ENCODE data around the gene TXK.

Gene TXK

DNA sequence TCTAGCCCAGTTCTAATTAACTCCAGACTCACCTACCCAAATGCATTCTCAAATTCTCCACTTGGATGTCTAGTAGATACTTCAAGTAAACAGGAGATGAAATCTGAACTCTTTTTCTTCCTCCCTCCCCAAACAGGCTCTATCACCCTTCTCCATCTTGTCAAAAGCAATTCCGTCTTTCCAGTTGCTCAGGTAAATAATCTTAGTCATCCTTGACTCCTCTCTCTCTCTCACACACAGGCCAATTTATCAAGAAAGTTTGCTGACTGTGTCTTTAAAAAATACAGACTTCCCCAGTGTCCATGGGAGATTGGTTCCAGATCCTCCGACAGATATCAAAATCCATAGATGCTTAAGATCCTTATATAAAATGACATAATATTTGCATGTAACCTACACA lies 12.9 kb downstream of the TXK start:
- H3K4me3 ChIP-seq (ENCODE audit: control insufficient read depth, low read depth, low read length), result no peak overlapping the region
- no peak for DNase-seq (ENCODE audit: low read depth)
- TF ChIP-seq, protein P1, sequence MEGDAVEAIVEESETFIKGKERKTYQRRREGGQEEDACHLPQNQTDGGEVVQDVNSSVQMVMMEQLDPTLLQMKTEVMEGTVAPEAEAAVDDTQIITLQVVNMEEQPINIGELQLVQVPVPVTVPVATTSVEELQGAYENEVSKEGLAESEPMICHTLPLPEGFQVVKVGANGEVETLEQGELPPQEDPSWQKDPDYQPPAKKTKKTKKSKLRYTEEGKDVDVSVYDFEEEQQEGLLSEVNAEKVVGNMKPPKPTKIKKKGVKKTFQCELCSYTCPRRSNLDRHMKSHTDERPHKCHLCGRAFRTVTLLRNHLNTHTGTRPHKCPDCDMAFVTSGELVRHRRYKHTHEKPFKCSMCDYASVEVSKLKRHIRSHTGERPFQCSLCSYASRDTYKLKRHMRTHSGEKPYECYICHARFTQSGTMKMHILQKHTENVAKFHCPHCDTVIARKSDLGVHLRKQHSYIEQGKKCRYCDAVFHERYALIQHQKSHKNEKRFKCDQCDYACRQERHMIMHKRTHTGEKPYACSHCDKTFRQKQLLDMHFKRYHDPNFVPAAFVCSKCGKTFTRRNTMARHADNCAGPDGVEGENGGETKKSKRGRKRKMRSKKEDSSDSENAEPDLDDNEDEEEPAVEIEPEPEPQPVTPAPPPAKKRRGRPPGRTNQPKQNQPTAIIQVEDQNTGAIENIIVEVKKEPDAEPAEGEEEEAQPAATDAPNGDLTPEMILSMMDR (IDR thresholded peaks at IDR 0.05; ENCODE audit: control insufficient read depth, insufficient read depth, low read depth, low read length, missing control alignments), result no peak

DNA sequence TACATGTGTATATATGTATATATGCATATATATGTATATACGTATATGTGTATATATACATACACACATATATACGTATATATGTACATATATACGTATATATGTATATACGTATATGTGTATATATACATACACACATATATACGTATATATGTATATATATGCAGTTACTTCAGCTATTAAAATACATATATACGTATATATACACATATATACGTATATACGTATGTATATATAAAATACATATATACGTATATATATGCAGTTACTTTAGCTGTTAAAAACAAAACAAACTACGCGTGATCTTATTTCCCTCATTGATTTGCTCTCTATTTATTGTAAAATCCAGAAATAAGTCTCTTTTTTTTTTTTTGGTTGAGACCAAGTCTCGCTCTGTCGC lies 13.9 kb downstream of the TXK start:
- TF ChIP-seq, protein P1 (IDR thresholded peaks at IDR 0.05; ENCODE audit: control insufficient read depth, insufficient read depth, low read depth, low read length, missing control alignments), result no peak
- H3K4me3 ChIP-seq (ENCODE audit: control insufficient read depth, low read depth, low read length), result no peak overlapping the region
- no peak for DNase-seq (ENCODE audit: low read depth)

DNA sequence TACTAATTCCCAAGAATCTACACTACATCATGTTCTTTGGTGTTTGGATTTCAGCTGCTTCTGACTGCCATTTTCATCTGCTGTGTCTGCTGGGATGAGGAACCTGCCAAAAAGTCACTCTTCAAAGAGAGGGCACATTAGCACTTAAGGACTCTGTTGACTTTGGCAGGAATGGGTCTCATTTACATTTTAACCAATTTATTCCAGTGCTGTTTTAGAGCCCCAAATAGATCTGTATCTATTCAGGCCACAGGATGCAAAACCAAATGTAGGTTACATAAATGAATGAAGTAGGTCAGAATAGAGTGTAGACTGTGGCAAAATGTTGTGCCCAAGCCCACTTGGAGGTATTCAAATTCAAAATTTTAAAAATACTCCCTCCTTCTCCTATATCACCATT lies 14.4 kb downstream of the TXK start:
- H3K4me3 ChIP-seq (ENCODE audit: control insufficient read depth, low read depth, low read length), result no peak overlapping the region
- TF ChIP-seq, protein P1 (IDR thresholded peaks at IDR 0.05; ENCODE audit: control insufficient read depth, insufficient read depth, low read depth, low read length, missing control alignments), result no peak
- DNase-seq (ENCODE audit: low read depth), result no peak

DNA sequence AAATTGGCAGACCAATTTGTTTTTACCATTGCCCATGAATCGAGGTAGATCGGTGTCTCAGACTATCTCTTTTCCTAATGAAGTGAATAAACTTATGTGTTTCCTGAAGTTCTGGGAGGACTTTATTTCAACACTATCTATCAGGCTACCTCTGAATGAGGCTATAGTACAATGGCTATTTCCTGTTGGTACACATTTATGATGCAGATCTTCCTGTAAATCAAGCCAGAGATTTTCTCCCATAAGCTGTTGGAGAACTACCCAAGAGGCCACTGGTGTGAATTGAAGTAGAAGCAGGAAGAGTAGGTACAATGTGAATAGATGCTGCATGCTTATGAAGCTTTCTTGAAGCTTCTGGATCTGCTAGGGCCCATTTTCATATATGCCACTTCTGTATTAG lies 16.0 kb downstream of the TXK start:
- TF ChIP-seq, protein P1 (IDR thresholded peaks at IDR 0.05; ENCODE audit: control insufficient read depth, insufficient read depth, low read depth, low read length, missing control alignments), result no peak
- DNase-seq (ENCODE audit: low read depth), result no peak
- no peak overlapping the region for H3K4me3 ChIP-seq (ENCODE audit: control insufficient read depth, low read depth, low read length)

DNA sequence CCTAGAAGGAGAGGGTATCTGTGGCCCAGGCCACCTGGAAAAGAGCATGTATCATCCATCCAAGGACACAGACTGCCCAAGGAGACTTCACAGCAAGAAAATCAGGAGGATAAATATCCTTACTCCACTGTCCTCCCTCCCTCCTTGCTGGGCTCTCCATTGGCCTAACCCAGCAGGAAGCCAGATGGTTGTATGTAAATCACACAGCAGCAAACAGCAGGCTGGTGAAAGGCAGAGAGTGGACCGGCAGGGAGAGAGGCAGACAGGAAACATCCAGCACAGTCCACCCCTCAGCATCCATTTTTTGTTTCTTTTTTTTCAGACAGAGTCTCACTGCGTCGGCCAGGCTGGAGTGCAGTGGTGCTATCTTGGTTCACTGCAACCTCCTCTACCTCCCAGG lies 17.5 kb downstream of the TXK start:
- TF ChIP-seq, protein P1 (IDR thresholded peaks at IDR 0.05; ENCODE audit: control insufficient read depth, insufficient read depth, low read depth, low read length, missing control alignments), result no peak
- H3K4me3 ChIP-seq (ENCODE audit: control insufficient read depth, low read depth, low read length), result no peak overlapping the region
- DNase-seq (ENCODE audit: low read depth), result no peak

DNA sequence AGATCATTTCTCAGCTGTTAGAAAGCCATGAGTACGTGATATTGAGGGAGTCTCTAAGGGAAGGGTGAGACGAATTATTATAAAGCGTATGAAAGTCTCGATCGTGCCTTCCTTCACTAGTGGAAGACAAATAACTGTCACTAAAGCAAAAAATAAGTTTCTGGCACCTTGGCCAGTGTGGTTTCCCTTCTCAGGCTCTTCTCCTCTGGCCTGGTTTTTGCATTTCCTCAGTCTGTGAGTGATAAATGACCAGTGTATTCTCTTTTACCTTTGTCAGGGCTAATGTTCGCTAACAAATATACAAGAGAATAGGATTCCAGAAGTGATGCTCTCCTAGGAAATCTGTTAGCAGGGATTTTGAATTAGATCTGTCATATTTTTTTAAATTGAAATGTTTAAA lies 19.6 kb downstream of the TXK start:
- H3K4me3 ChIP-seq (ENCODE audit: control insufficient read depth, low read depth, low read length), result no peak overlapping the region
- DNase-seq (ENCODE audit: low read depth), result no peak
- TF ChIP-seq, protein P1 (IDR thresholded peaks at IDR 0.05; ENCODE audit: control insufficient read depth, insufficient read depth, low read depth, low read length, missing control alignments), result no peak
